HepG2 (cell line): ENCODE measurements around the gene FUT1. TPM values are rescaled to one million over a fixed set of nuclear protein-coding genes. Genes with fewer than 3 reads are reported as not detected.
A peak's percentile ranks its signal among the peaks of the same experiment; 100 is the strongest.

Experiments
- ARNT2 ChIP-seq: sonication (generic); formaldehyde crosslinking; IDR thresholded peaks from 2 replicates; pipeline ENCODE4 v1.8.0; 2022; ENCODE audit warnings: mild to moderate bottlenecking, low read depth, missing genetic modification reagents, moderate library complexity
- ATAD3A ChIP-seq: sonication (generic); formaldehyde crosslinking; IDR thresholded peaks from 2 replicates; pipeline ENCODE4 v1.4.0; 2020; ENCODE audit warnings: missing genetic modification reagents
- ATF2 ChIP-seq: sonication (generic); formaldehyde crosslinking; IDR thresholded peaks from 2 replicates; pipeline ENCODE4 v1.4.0; 2020; ENCODE audit warnings: missing genetic modification reagents
- CENPBD1 ChIP-seq: sonication (generic); formaldehyde crosslinking; IDR thresholded peaks from 2 replicates; pipeline ENCODE4 v1.8.0; 2022; ENCODE audit warnings: missing genetic modification reagents, low read depth, mild to moderate bottlenecking, borderline replicate concordance
- CTCF ChIP-seq: sonication (generic); formaldehyde crosslinking; IDR thresholded peaks from 2 replicates; pipeline ENCODE4 v1.5.0; 2020; ENCODE audit warnings: mild to moderate bottlenecking, missing genetic modification reagents, moderate library complexity
- HMG20B ChIP-seq: conservative IDR thresholded peaks from 2 replicates; pipeline ENCODE4 v1.6.1; 2016; ENCODE audit warnings: missing genetic modification reagents, missing compliant biosample characterization
- HMGXB4 ChIP-seq, 2 experiments: sonication (generic) in 1 of 2; formaldehyde crosslinking in 1 of 2; IDR thresholded peaks; 2 replicates each; pipeline versions ENCODE4 v1.4.0 to v1.6.1; 2018 to 2020; ENCODE audit warnings: missing genetic modification reagents in 2 of 2, borderline replicate concordance in 1 of 2, low read depth in 1 of 2, mild to moderate bottlenecking in 1 of 2, missing biosample characterization in 1 of 2
- HNF4A ChIP-seq: sonication (generic); formaldehyde crosslinking; IDR thresholded peaks from 2 replicates; pipeline ENCODE4 v1.4.0; 2020; ENCODE audit warnings: missing genetic modification reagents
- MAZ ChIP-seq, 2 experiments: sonication (generic) in 1 of 2; formaldehyde crosslinking in 1 of 2; IDR thresholded peaks; 2 replicates each; pipeline versions ENCODE4 v1.5.0 to v1.6.1; 2012 to 2020; ENCODE audit warnings: low read depth in 2 of 2, mild to moderate bottlenecking in 2 of 2, borderline replicate concordance in 1 of 2, improper control_type of control experiment in 1 of 2, low read length in 1 of 2, missing genetic modification reagents in 1 of 2, moderate library complexity in 1 of 2
- MLLT10 ChIP-seq: sonication (generic); formaldehyde crosslinking; IDR thresholded peaks from 2 replicates; pipeline ENCODE4 v1.4.0; 2020; ENCODE audit warnings: missing genetic modification reagents
- TAF15 ChIP-seq: fragments of 200-400 bp; formaldehyde crosslinking; IDR thresholded peaks from one replicate; pipeline ENCODE4 v1.6.1; 2018; ENCODE audit warnings: mild to moderate bottlenecking, low read depth, low read length; ENCODE audit not compliant: poor library complexity, severe bottlenecking
- UBTF ChIP-seq: sonication (generic); formaldehyde crosslinking; IDR thresholded peaks from 2 replicates; pipeline ENCODE4 v1.4.0; 2020; ENCODE audit warnings: mild to moderate bottlenecking, missing genetic modification reagents
- ZBTB2 ChIP-seq: sonication (generic); formaldehyde crosslinking; IDR thresholded peaks from 2 replicates; pipeline ENCODE4 v1.8.0; 2022; ENCODE audit warnings: low read depth, missing genetic modification reagents
- ZBTB7B ChIP-seq: sonication (generic); formaldehyde crosslinking; IDR thresholded peaks from 2 replicates; pipeline ENCODE4 v1.4.0; 2020; ENCODE audit warnings: missing genetic modification reagents
- ZNF3 ChIP-seq: IDR thresholded peaks from 2 replicates; pipeline ENCODE4 v1.7.0; 2017; ENCODE audit warnings: inconsistent platforms
- ZNF343 ChIP-seq: sonication (generic); formaldehyde crosslinking; IDR thresholded peaks from 2 replicates; pipeline ENCODE4 v1.4.0; 2020; ENCODE audit warnings: mild to moderate bottlenecking, missing genetic modification reagents
- ZNF614 ChIP-seq: IDR thresholded peaks from 2 replicates; pipeline ENCODE4 v1.6.1; 2018; ENCODE audit warnings: missing biosample characterization, missing genetic modification reagents, inconsistent platforms, borderline replicate concordance
- ZNF792 ChIP-seq: IDR thresholded peaks from 2 replicates; pipeline ENCODE4 v1.6.1; 2016
- polyA plus RNA-seq, 8 experiments: library from polyadenylated mRNA; depleted of rRNA in 3 of 8; stranded (reverse) in 7 of 8; unstranded in 1 of 8; fragments of >200 nt; fragmentation: Illumina TruSeq in 4 of 8; extraction: Trizol in 4 of 8; gene quantifications; 2 replicates each; pipeline versions ENCODE4 v1.2.1 to v1.2.3, GENCODE V29; 2011 to 2016; ENCODE audit warnings: low read depth in 4 of 8, missing spikeins in 1 of 8, mixed read lengths in 1 of 8; ENCODE audit not compliant: insufficient read depth in 1 of 8
- total RNA-seq, 5 experiments: library from RNA; depleted of rRNA; stranded (reverse); fragments of >200 nt; fragmentation: Illumina TruSeq; extraction: Trizol; gene quantifications; 2 replicates each; pipeline ENCODE4 v1.2.3, GENCODE V29; 2016; ENCODE audit warnings: low read depth in 1 of 5

Gene FUT1
- total and polyA plus RNA-seq, 2 of the 13 experiments (the other 11 are each of a cell fraction or from before 2014, with no cell fraction given) = 0.07 to 1.1 TPM

GRCh38 chr19:48719263-48720171, 32.9 kb downstream of the FUT1 start, which contains the start of gene MAMSTR (continued):
- TF ChIP-seq ATF2 (CRISPR knock-in tag) = no peak
- TF ChIP-seq ARNT2 (CRISPR knock-in tag) = no peak
- TF ChIP-seq MAZ (IDR thresholded peaks at IDR 0.05; ENCODE audit: borderline replicate concordance, low read depth, low read length) = no peak
- TF ChIP-seq MAZ (CRISPR knock-in tag; IDR thresholded peaks at IDR 0.05; ENCODE audit: low read depth) = no peak
- 0 out of 2 replicates have a peak, but pooled peaks have one; percentile 44 for TF ChIP-seq ZNF343
- no peak for TF ChIP-seq ZNF3 (CRISPR knock-in tag)
- no peak for TF ChIP-seq HMG20B (CRISPR knock-in tag)
- no peak for TF ChIP-seq ATAD3A
- TF ChIP-seq MLLT10 (CRISPR knock-in tag) = no peak
- peak; percentile 65 for TF ChIP-seq CTCF (CRISPR knock-in tag)
- no peak for TF ChIP-seq TAF15
- TF ChIP-seq CENPBD1 (CRISPR knock-in tag) = 0 out of 2 replicates have a peak, but pooled peaks have one; percentile 59
- TF ChIP-seq HMGXB4 (CRISPR knock-in tag; IDR thresholded peaks at IDR 0.05; ENCODE audit: borderline replicate concordance in 1 of 2, low read depth in 1 of 2) = no peak; a peak in 1 of 4 replicates
- TF ChIP-seq HNF4A (CRISPR knock-in tag) = no peak
- no peak for TF ChIP-seq UBTF (CRISPR knock-in tag)
- no peak for TF ChIP-seq ZNF614
- no peak for TF ChIP-seq ZNF792 (CRISPR knock-in tag)
- TF ChIP-seq ZBTB7B (CRISPR knock-in tag) = 0 out of 2 replicates have a peak, but pooled peaks have one; percentile 49
- TF ChIP-seq ZBTB2 (CRISPR knock-in tag) = no peak
